ENCODE data around the gene SRPK3.

SRPK3 gene

GRCh38 chrX:153782313-153782712 is 1.5 kb downstream of the SRPK3 start:
- no peak for DNase-seq (ENCODE audit: extremely low read depth in 1 of 2, low read depth in 1 of 2)

GRCh38 chrX:153782871-153783270 is 2.0 kb downstream of the SRPK3 start:
- DNase-seq (ENCODE audit: extremely low read depth in 1 of 2, low read depth in 1 of 2) = no peak

- no peak for DNase-seq (ENCODE audit: extremely low read depth in 1 of 2, low read depth in 1 of 2)
Observed at GRCh38 chrX:153783378-153784013, 2.7 kb downstream of the SRPK3 start.

GRCh38 chrX:153784325-153784967 is 3.6 kb downstream of the SRPK3 start:
- no peak for DNase-seq (ENCODE audit: extremely low read depth in 1 of 2, low read depth in 1 of 2)

- no peak for DNase-seq (ENCODE audit: extremely low read depth in 1 of 2, low read depth in 1 of 2)
Observed at GRCh38 chrX:153786669-153787068, 5.8 kb downstream of the SRPK3 start.

GRCh38 chrX:153789654-153790053 is 8.8 kb downstream of the SRPK3 start:
- DNase-seq (ENCODE audit: extremely low read depth in 1 of 2, low read depth in 1 of 2) = no peak

- no peak for DNase-seq (ENCODE audit: extremely low read depth in 1 of 2, low read depth in 1 of 2)
Observed at GRCh38 chrX:153791104-153791852, 10.4 kb downstream of the SRPK3 start.

GRCh38 chrX:153792368-153792767 is 11.5 kb downstream of the SRPK3 start:
- no peak for DNase-seq (ENCODE audit: extremely low read depth in 1 of 2, low read depth in 1 of 2)

GRCh38 chrX:153793291-153793690 is 12.4 kb downstream of the SRPK3 start:
- DNase-seq (ENCODE audit: extremely low read depth in 1 of 2, low read depth in 1 of 2) = no peak

- peak; percentile 81 for DNase-seq (ENCODE audit: extremely low read depth in 1 of 2, low read depth in 1 of 2)
Observed at GRCh38 chrX:153794018-153794896, 13.4 kb downstream of the SRPK3 start, which contains the start of the genes IDH3G and SSR4. Gene IDH3G, minus strand, starts transcription at chrX:153794375. Its CDS starts 49 bp downstream, at chrX:153794326. Gene SSR4, plus strand, starts transcription at chrX:153794668. Its CDS starts 20 bp downstream, at chrX:153794688.

GRCh38 chrX:153794897-153795816 is 14.3 kb downstream of the SRPK3 start:
- no peak for DNase-seq (ENCODE audit: extremely low read depth in 1 of 2, low read depth in 1 of 2)

- no peak for DNase-seq (ENCODE audit: extremely low read depth in 1 of 2, low read depth in 1 of 2)
Observed at GRCh38 chrX:153797415-153798015, 16.7 kb downstream of the SRPK3 start.

GRCh38 chrX:153799326-153799725 is 18.5 kb downstream of the SRPK3 start:
- DNase-seq (ENCODE audit: extremely low read depth in 1 of 2, low read depth in 1 of 2) = no peak

GRCh38 chrX:153800177-153800722 is 19.4 kb downstream of the SRPK3 start:
- no peak for DNase-seq (ENCODE audit: extremely low read depth in 1 of 2, low read depth in 1 of 2)

- no peak for DNase-seq (ENCODE audit: extremely low read depth in 1 of 2, low read depth in 1 of 2)
Observed at GRCh38 chrX:153800746-153801145, 19.9 kb downstream of the SRPK3 start.

GRCh38 chrX:153801669-153802068 is 20.8 kb downstream of the SRPK3 start:
- no peak for DNase-seq (ENCODE audit: extremely low read depth in 1 of 2, low read depth in 1 of 2)

GRCh38 chrX:153802513-153803045 is 21.7 kb downstream of the SRPK3 start:
- DNase-seq (ENCODE audit: extremely low read depth in 1 of 2, low read depth in 1 of 2) = no peak

GRCh38 chrX:153803211-153804099 is 22.6 kb downstream of the SRPK3 start:
- no peak for DNase-seq (ENCODE audit: extremely low read depth in 1 of 2, low read depth in 1 of 2)

All from stimulated activated CD8-positive, alpha-beta memory T cell treated with anti-CD3 and anti-CD28 coated beads, Interleukin-7, amount 100 ng/mL, for 48 hours (primary cell).